HepG2 (cell line): ENCODE results near the gene ABCA8. TPM values are rescaled to one million over a fixed set of nuclear protein-coding genes. Genes with fewer than 3 reads are reported as not detected.

Experiments
- ATAC-seq: fragments of 200-7000 bp; cut with Tn5 transposase; 3 replicates; pipeline ENCODE4 v1.9.1; 2020; ENCODE audit warnings: mild to moderate bottlenecking, moderate library complexity
- BruUV-seq: library from RNA; stranded (reverse); fragments of 400-500 nt; replicated peaks from 2 replicates; lab custom pipeline; 2021; lab: Mats Ljungman, UMichigan
- CTCF ChIA-PET: fragments of 300-600 bp; formaldehyde crosslinking; extraction: SDS; loops from one replicate; lab custom pipeline; 2021; ENCODE audit warnings: low total read pairs, inconsistent platforms, low intra/inter-chr PET ratio; lab: Yijun Ruan, JAX
- POLR2A ChIA-PET: fragments of 350-600 bp; sonication (Branson Sonifier 250); formaldehyde crosslinking; loops from one replicate; lab custom pipeline; 2020; ENCODE audit warnings: antibody characterized with exemption, inconsistent platforms; lab: Yijun Ruan, JAX
- DNase-seq: peaks from one replicate; pipeline ENCODE4 v3.0.0-alpha.2; 2015; ENCODE audit warnings: low spot score
- FAIRE-seq: peaks from 3 replicates; lab custom pipeline; 2011; peaks lifted over from hg19 to GRCh38; lab: Jason Lieb, UNC
- H2AFZ ChIP-seq: one replicate; pipeline ENCODE4 v1.6.1; 2011; ENCODE audit warnings: low read length, inconsistent platforms
- H3K27ac ChIP-seq: fragments of 300-600 bp; 3 replicates; pipeline ENCODE4 v1.8.0; 2011; ENCODE audit warnings: mixed run types, mild to moderate bottlenecking, mixed read lengths, low read length, inconsistent platforms; ENCODE audit not compliant: insufficient read depth; ENCODE audit errors: extremely low read length
- H3K27me3 ChIP-seq, 2 experiments: fragments of 200-600 bp in 1 of 2; 2 replicates in 1 of 2; 3 replicates in 1 of 2; pipeline versions ENCODE4 v1.6.0 to v1.8.0; 2011; ENCODE audit warnings: low read length in 2 of 2, mild to moderate bottlenecking in 2 of 2, moderate library complexity in 2 of 2, inconsistent platforms in 1 of 2; ENCODE audit not compliant: insufficient read depth in 2 of 2, control insufficient read depth in 1 of 2
- H3K36me3 ChIP-seq, 2 experiments: fragments of 200-600 bp in 1 of 2; replicated peaks in 1 of 2; 2 replicates in 1 of 2; 3 replicates in 1 of 2; pipeline versions ENCODE4 v1.5.1 to v1.8.0; 2011; ENCODE audit warnings: low read length in 2 of 2, inconsistent platforms in 1 of 2; ENCODE audit not compliant: insufficient read depth in 2 of 2, control insufficient read depth in 1 of 2
- H3K4me1 ChIP-seq: 2 replicates; pipeline ENCODE4 v1.5.1; 2012; ENCODE audit warnings: low read length, inconsistent platforms; ENCODE audit not compliant: insufficient read depth
- H3K4me2 ChIP-seq: 2 replicates; pipeline ENCODE4 v1.6.0; 2011; ENCODE audit warnings: low read depth, low read length, inconsistent platforms
- H3K4me3 ChIP-seq, 3 experiments: fragments of 200-600 bp in 1 of 3; sonication (generic), shearing (Covaris generic) in 1 of 3; replicated peaks in 1 of 3; 2 replicates each; pipeline ENCODE4 v1.5.1; 2011 to 2016; ENCODE audit warnings: low read length in 3 of 3, inconsistent platforms in 2 of 3, low read depth in 2 of 3, mild to moderate bottlenecking in 2 of 3, control low read depth in 1 of 3, mixed read lengths in 1 of 3; ENCODE audit not compliant: insufficient read depth in 1 of 3
- H3K79me2 ChIP-seq: one replicate; pipeline ENCODE4 v1.6.1; 2011; ENCODE audit warnings: low read length, inconsistent platforms; ENCODE audit not compliant: insufficient read depth
- H3K9ac ChIP-seq: 2 replicates; pipeline ENCODE4 v1.6.0; 2011; ENCODE audit warnings: mild to moderate bottlenecking, low read depth, low read length, inconsistent platforms; ENCODE audit not compliant: insufficient read depth
- H3K9me3 ChIP-seq: 2 replicates; pipeline ENCODE4 v1.5.1; 2012; ENCODE audit warnings: mild to moderate bottlenecking, low read length
- H4K20me1 ChIP-seq: 2 replicates; pipeline ENCODE4 v1.6.0; 2011; ENCODE audit warnings: inconsistent platforms, mild to moderate bottlenecking, low read length, moderate library complexity; ENCODE audit not compliant: insufficient read depth
- KDM1A ChIP-seq: IDR thresholded peaks from 2 replicates; pipeline ENCODE4 v1.6.1; 2016; ENCODE audit warnings: missing compliant biosample characterization
- KIAA2018 ChIP-seq: sonication (generic); formaldehyde crosslinking; IDR thresholded peaks from 2 replicates; pipeline ENCODE4 v1.5.0; 2020; ENCODE audit warnings: mild to moderate bottlenecking, missing genetic modification reagents, borderline replicate concordance
- MXD4 ChIP-seq: IDR thresholded peaks from 2 replicates; pipeline ENCODE4 v1.6.1; 2016; ENCODE audit warnings: mild to moderate bottlenecking, missing biosample characterization, missing genetic modification reagents
- SNAPC4 ChIP-seq: sonication (generic); formaldehyde crosslinking; IDR thresholded peaks from 2 replicates; pipeline ENCODE4 v1.4.0; 2020; ENCODE audit warnings: mild to moderate bottlenecking, missing genetic modification reagents
- ZBTB3 ChIP-seq: sonication (generic); formaldehyde crosslinking; IDR thresholded peaks from 2 replicates; pipeline ENCODE4 v1.4.0; 2020; ENCODE audit warnings: low read depth, mild to moderate bottlenecking, moderate library complexity, missing genetic modification reagents, borderline replicate concordance
- WGBS: methylation state at CpG from one replicate; pipeline ENCODE4 v1.1.6; 2017; ENCODE audit warnings: low lambda C conversion rate; 5-methylcytosine and 5-hydroxymethylcytosine counted together
- in situ Hi-C: cut with HindIII; loops from 2 replicates; pipeline ENCODE4 v1.10.0; 2017; ENCODE audit warnings: low pct_unique_long_range_greater_than_20kb; ENCODE audit not compliant: extremely low pct_ligation_motif_present
- intact Hi-C: fragments of 100-400 bp; cut with micrococcal nuclease; formaldehyde crosslinking; loops from one replicate; pipeline ENCODE4 v1.10.0; 2022; ENCODE audit not compliant: unreplicated experiment
- polyA plus RNA-seq, 8 experiments: library from polyadenylated mRNA; depleted of rRNA in 3 of 8; stranded (reverse) in 7 of 8; unstranded in 1 of 8; fragments of >200 nt; fragmentation: Illumina TruSeq in 4 of 8; extraction: Trizol in 4 of 8; gene quantifications; 2 replicates each; pipeline versions ENCODE4 v1.2.1 to v1.2.3, GENCODE V29; 2011 to 2016; ENCODE audit warnings: low read depth in 4 of 8, missing spikeins in 1 of 8, mixed read lengths in 1 of 8; ENCODE audit not compliant: insufficient read depth in 1 of 8
- total RNA-seq, 5 experiments: library from RNA; depleted of rRNA; stranded (reverse); fragments of >200 nt; fragmentation: Illumina TruSeq; extraction: Trizol; gene quantifications; 2 replicates each; pipeline ENCODE4 v1.2.3, GENCODE V29; 2016; ENCODE audit warnings: low read depth in 1 of 5

The ABCA8 gene
- total and polyA plus RNA-seq, 2 of the 13 experiments (the other 11 are each of a cell fraction or from before 2014, with no cell fraction given) = 0.05 to 0.18 TPM

- ChIA-PET POLR2A (no interaction called here), CTCF (no interaction called here)
- H3K4me1 ChIP-seq = no peaks in the 10 kb centered on the region
- intact Hi-C loops = loop anchor here (5.0 kb wide), 1 partner anchor 106 kb away; no protein-coding TSS in a partner anchor
- no TSS peak for BruUV-seq
- TF ChIP-seq ZBTB3 (no peak), KDM1A (CRISPR knock-in tag) (no peak), KIAA2018 (CRISPR knock-in tag) (no peak), SNAPC4 (no peak), MXD4 (CRISPR knock-in tag) (no peak)
- H3K9ac ChIP-seq = no peak overlapping the region
- no peaks in the 10 kb centered on the region for H3K9me3 ChIP-seq
- no peaks in the 10 kb centered on the region for H3K36me3 ChIP-seq
- H3K79me2 ChIP-seq = no peaks in the 10 kb centered on the region
- DNase-seq = peak; percentile 20
- H3K27me3 ChIP-seq = no peaks in the 10 kb centered on the region
- peak overlapping the region; percentile 36; the same call in 1 of the 2 replicates for H3K4me2 ChIP-seq
- H3K4me3 ChIP-seq = no peak overlapping the region
- H2AFZ ChIP-seq = no peak overlapping the region
- no peak overlapping the region for H3K27ac ChIP-seq
- FAIRE-seq = no peak
- no peak for ATAC-seq
- H4K20me1 ChIP-seq = no peaks in the 10 kb centered on the region
- in situ Hi-C loops = no loop called here
- 57% methylated on average over 2 of the region's 2 CpGs for whole genome bisulfite sequencing
These were observed 26.1 kb upstream of the ABCA8 start for GRCh38 chr17:68981288-68981687.
